Right lobe of liver (tissue), 4 donors: ENCODE results near the gene SRF.

Experiments
- CTCF ChIP-seq, 4 donors: fragments of 200-600 bp in 3 of 4; fragments of 450-650 bp in 1 of 4; IDR thresholded peaks; one replicate each; pipeline versions ENCODE4 v1.5.1 to v1.8.0; 2016 to 2022; ENCODE audit warnings: antibody characterized with exemption in 4 of 4, mild to moderate bottlenecking in 2 of 4
- POLR2A ChIP-seq: fragments of 450-650 bp; IDR thresholded peaks from one replicate; pipeline ENCODE4 v1.6.1; 2017; ENCODE audit warnings: antibody characterized with exemption, mild to moderate bottlenecking
- donor health status: DM: no; HTN: no; CAD: no.
- donor health status: DM: no; HTN: no; CAD: no.
- donor health status: DM: no; HTN: yes; CAD: no.

- TF ChIP-seq CTCF (IDR thresholded peaks at IDR 0.05): no peak
- no peak for TF ChIP-seq POLR2A
These were observed 48.9 kb upstream of the SRF start for GRCh38 chr6:43122146-43122545.
